GM21786 (cell line): ENCODE results near the gene ISOC2.
"Not testable (repeated sequence)": the region's sequence is repeated elsewhere in the genome, so short reads cannot be mapped to it uniquely, and the experiment has no call there.

Experiments
- ATAC-seq: cut with Tn5 transposase; IDR thresholded peaks from one replicate; pipeline ENCODE4 v1.9.1; 2021; ENCODE audit not compliant: unreplicated experiment

The ISOC2 gene

GRCh38 chr19:55443045-55443823 lies 18.2 kb downstream of the ISOC2 start, which contains the start of gene SHISA7:
SHISA7 (minus strand) TSS chr19:55443300; CDS start chr19:55442863, 437 bp downstream.
- no peak for ATAC-seq

DNA sequence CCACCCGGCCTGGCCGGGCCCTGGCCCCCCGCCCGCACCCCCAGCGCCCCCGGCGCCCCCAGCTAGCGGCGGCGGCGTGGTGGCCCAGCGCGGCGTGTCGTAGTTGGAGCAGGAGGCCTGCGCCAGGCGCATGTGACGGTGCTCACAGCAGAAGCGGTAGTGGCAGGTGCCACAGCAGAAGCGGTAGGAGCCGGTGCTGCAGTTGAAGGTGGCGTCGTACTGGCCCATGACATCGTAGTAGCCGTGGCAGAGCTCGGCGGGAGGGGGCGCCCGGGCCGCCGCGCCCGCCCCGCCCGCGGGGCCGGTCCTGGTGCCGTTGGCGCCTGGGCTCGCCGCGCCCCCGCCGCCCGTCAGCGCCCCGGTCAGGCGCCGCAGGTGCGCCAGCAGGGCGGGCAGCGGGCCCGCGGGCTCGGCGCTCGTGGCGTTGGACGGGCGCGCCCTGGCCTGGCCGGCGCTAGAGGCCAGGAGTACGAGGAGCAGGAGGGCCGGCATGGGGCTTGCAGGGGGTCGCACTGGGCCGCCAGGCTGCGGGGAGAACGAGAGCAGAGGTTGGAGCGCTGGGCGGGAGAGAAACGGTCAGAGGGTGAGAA lies 19.0 kb downstream of the ISOC2 start:
- ATAC-seq, result no peak

DNA sequence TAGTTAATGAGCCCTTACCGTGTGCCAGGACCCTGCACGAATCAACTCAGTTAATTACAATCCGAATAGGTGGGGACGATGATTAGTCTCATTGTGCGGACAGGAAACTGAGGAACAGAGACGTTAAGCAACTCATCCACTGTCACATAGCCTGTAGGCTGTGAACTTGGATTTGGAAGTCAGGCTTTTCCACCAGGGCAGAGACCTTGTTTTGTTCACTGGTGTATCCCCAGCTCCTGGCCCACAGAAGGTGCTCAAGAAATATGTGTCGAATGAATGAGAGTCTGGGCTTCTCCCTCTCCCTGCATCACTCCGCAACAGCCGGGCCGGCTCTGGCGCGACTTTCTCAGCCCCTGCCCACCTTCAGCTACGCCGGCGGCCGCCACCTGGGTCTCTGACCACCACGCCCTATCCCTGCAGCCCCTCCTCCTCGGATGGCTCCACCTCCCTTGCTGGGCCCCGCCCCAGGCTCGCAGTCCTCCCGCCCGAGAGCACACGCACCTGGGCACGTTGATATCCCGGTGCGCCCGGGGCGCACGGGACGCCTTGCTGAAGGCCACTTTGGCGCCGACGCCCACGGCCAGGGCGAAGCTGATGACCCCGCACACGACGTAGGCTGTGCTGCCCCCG lies 19.6 kb downstream of the ISOC2 start:
- no peak for ATAC-seq

GRCh38 chr19:55441319-55441691 lies 20.1 kb downstream of the ISOC2 start:
- ATAC-seq, result no peak

GRCh38 chr19:55440411-55441105 lies 20.9 kb downstream of the ISOC2 start:
- no peak for ATAC-seq

DNA sequence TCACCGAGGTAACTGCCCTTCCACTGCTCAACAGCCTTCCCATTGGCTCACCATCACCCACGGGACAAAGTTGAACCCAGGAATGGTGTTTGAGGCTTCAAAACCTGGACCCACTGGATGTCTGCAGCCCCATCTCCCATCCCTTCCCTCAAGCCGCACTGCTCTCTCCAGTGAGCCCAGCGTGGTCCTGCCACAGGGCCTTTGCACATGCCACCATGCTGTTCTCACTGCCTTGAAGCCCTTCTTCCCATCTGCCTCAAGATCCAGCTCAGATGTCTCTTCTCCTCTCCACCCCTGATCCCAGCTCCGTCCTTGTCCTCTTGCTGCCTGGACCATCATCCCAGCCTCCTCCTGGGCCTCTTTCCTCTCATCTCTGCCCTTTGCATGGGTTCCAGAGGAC lies 22.4 kb downstream of the ISOC2 start:
- no peak for ATAC-seq

DNA sequence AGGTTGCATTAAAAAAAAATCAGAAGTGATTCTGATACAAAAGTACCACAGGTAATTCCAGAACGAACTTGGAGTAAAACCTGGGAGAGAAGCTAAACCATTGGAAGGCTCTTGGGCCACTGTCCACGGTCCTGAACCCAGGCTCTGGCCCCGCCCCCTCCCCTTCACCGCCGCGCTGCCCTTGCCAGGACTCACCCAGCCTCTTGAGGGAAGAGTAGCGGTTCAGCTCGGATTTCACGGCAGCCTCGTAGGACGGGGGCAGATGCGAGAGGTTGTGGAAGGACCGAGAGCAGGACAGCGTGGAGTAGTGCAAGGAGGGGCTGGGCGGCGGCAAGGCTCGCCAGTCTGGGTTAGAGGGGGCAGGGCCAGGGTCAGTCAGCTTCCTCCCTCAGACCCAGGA lies 24.0 kb downstream of the ISOC2 start:
- no peak for ATAC-seq

DNA sequence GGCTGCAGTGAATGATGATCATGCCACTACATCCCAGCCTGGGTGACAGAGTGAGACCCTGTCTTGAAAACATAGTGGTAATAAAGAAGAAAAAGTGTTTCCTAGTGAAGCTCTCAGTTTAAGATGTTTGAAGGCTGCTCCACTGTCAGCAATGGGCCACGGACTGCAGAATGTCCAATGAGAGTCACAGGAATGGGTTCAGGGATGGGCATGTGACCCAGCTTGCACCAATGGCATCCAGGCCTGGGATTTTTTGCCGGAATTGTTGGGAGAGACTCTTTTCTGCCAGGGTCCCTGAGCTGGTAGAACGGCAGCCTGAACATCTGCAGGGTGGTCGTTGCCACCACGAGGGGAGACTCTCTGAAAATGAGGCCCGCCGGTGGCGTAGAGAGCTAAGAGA lies 24.6 kb downstream of the ISOC2 start:
- no peak for ATAC-seq

DNA sequence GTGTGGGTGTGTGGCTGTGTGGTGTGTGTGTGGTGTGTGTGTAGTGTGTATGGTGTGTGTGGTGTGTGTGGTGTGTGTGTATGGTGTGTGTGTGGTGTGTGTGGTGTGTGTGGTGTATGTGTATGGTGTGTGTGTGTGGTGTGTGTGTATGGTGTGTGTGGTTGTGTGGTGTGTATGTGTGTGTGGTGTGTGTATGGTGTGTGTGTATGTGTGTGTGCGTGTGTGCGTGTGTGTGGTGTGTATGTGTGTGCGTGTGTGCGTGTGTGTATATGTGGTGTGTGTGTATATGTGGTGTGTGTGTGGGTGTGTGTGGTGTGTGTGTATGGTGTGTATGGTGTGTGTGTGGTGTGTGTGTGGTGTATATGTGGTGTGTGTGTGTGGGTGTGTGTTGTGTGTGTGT lies 26.4 kb downstream of the ISOC2 start:
- ATAC-seq, result no peak

GRCh38 chr19:55434356-55434919 lies 27.0 kb downstream of the ISOC2 start:
- no peak for ATAC-seq

DNA sequence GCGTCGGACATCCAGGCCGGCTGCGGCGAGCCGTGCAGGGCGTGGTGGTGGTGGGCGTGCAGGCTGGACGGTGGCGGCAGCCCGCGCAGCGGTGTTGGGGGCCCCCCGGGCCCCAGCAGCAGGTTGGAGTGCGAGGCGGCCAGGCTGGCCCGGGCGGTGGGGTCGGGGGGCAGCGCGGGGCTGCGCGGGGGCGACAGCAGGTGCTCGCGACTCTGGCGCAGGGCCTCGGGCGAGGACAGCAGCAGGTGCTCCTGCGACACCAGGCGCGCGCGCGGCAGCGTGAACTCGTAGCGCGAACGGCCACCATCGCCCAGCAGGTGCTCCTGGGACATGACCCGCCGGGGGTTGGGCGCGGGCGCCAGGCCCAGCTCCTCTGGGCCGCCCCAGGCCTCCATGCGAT lies 28.1 kb downstream of the ISOC2 start:
- ATAC-seq, result no peak

DNA sequence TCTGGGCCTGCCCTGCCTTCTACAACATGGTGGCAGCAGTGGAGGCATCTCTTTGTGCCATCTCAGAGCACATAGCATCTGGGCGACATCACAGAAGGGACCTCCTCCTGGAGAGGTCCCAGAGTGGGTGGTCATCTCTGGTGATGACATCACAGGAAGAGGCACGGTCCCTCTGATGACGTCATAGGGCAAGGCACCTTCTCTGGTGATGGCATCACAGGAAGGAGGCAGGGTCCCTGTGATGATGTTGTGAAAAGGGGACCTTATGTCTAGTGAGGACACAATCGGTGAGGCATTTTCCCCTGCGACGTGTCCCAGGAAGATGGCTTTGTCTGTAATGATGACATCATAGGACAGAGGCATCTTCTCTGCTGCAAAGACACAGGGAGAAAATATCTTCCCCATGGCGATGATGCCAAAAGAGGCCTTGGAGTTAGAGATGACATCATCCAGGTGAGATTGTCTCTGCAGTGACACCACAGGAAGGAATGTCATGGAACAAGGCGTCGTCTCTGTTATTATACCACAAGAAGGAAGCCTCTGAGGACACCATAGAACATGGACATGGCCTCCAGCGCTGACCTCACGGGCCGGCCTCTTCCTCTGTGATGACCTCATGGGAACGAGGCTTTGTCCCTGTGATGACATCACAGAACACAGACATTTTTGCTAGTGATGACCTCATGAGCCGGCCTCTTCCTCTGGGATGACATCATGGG lies 29.0 kb downstream of the ISOC2 start:
- ATAC-seq, result no peak

DNA sequence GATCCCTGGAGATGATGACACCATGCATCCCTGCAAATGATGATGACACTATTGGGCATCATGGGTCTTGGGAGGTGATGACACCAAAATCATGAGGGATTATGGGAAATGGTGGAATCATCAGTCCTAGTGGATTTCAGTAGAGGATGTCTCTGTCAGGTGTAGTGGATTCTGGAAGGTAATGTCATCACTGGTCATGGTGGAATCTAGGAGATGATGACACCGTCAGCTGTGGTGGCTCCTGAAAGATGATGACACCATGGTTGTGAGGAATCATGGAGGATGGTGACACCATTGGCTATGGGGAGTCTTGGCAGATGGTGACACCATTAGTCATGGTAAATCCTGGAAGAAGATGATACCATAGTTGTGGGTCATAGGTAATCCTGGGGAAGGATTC lies 30.3 kb downstream of the ISOC2 start:
- ATAC-seq, result no peak

GRCh38 chr19:55426042-55426441 lies 35.4 kb downstream of the ISOC2 start:
- no peak for ATAC-seq

- no peak for ATAC-seq
Observed at GRCh38 chr19:55424518-55424917, 36.9 kb downstream of the ISOC2 start.

DNA sequence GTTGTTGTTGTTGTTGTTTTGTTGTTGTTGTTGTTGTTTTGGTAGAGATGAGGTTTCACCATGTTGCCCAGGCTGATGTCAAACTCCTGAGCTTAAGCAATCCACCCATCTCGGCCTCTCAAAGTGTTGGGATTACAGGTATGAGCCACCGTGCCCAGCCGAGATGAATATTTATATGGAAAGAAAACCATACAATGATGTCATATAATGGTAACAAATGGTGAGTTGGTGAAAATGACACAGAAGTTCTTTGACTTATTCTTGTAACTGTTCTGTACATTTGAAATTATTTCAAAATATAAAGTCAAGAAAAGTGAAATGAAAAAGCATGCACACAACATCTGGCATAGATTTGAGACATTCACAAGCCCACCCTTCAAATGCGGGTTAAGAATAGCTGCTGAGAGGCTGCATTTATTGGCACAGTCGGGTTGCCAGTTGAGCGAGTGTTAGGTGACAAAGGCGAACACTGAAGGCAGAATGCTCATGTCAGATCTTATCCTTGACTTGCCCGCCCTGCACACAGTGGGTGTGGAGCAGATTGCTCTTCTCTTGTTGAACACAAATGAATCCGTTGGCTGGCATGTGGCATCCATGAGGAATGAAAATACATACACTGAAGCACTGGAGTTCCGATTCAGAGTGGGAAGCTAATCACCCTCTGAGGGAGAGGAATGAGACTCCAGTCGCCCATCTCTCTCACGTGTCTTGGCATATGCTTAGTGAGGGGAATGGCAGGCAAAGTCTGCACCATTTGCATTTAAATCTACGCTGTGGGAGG lies 38.0 kb downstream of the ISOC2 start:
- no peak for ATAC-seq

DNA sequence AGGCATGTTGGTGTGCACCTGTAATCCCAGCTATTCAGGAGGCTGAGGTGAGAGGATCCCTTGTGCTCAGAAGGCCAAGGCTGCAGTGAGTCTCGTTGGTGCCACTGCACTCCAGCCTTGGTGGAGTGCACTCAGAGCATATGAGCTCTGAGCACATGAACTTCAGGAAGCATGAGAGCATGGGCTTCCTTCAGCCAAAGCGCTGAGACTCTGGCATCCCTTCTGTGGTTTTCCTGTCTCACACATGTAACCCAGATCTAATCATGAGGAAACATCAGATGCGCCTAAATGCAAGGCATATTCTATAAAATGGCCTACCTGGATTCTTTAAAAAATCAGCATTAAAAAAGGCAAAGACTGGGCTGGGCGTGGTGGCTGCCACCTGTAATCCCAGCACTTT lies 40.2 kb downstream of the ISOC2 start:
- not testable (repeated sequence) for ATAC-seq

GRCh38 chr19:55419624-55420236 lies 41.7 kb downstream of the ISOC2 start:
- ATAC-seq, result no peak

DNA sequence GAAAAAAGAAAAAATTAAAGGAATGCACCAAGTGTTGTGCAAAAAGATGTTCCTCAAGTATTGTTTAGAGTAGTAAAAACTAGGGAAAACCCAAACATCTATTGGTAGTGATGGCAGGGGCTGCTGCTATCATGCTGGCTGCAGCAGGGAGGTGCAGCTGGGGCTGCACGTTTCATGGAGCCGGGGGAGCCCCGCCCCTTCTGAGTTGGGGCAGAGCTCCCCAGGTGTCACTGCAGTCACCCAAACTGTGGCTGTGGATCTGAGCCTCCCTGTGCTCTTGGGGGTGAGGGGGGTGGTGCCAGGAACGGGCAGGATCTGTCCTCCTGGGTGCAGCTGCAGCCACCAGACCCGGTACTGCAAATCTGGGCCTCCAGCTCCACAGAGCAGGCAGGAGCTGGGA lies 42.3 kb downstream of the ISOC2 start:
- ATAC-seq, result no peak

DNA sequence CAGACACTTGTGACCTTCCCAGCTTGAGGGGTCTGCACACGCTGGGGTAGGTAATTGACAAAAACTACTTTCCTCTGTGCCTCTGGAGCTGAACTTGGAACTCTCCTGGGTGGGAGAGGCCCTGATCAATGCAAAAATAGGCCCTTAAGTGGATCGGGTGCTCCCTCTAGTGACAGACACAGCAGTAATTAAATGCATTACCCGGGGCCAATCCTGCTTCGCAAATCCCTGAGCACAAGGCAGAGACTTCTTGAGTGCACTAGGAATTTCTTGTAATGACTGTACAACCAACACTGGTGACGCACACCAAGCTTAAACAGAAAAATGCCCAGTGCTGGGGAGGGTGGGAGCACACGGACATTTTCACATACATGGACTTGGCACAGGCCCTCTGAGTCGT lies 43.3 kb downstream of the ISOC2 start:
- ATAC-seq, result no peak
